H9 (cell line): Measurements from ENCODE around the gene STAP2. TPM values are rescaled to one million over a fixed set of nuclear protein-coding genes. Genes with fewer than 3 reads are reported as not detected.

ENCODE experiments used
- DNase-seq: peaks from one replicate; pipeline ENCODE4 v3.0.0-alpha.2; 2017
- H2AFZ ChIP-seq: one replicate; pipeline ENCODE4 v1.6.1; 2013; ENCODE audit warnings: mild to moderate bottlenecking, low read length, control low read depth, moderate library complexity
- H2AK5ac ChIP-seq: 2 replicates; pipeline ENCODE4 v1.6.1; 2013; ENCODE audit warnings: low read length, control low read depth, mixed read lengths; ENCODE audit not compliant: insufficient read length
- H2BK120ac ChIP-seq: one replicate; pipeline ENCODE4 v1.6.1; 2013; ENCODE audit warnings: low read depth, mild to moderate bottlenecking, low read length, control low read depth, inconsistent platforms; ENCODE audit not compliant: poor library complexity, severe bottlenecking
- H2BK12ac ChIP-seq: 2 replicates; pipeline ENCODE4 v1.6.1; 2013; ENCODE audit warnings: low read length, control low read depth, mixed read lengths, low read depth; ENCODE audit not compliant: insufficient read length
- H2BK15ac ChIP-seq: 2 replicates; pipeline ENCODE4 v1.6.1; 2013; ENCODE audit warnings: low read depth, low read length, control low read depth
- H2BK20ac ChIP-seq: one replicate; pipeline ENCODE4 v1.6.1; 2013; ENCODE audit warnings: low read depth, mild to moderate bottlenecking, low read length, control low read depth, inconsistent platforms; ENCODE audit not compliant: poor library complexity, severe bottlenecking
- H2BK5ac ChIP-seq: 2 replicates; pipeline ENCODE4 v1.6.1; 2013; ENCODE audit warnings: low read length, control low read depth, mixed read lengths; ENCODE audit not compliant: insufficient read length
- H3K14ac ChIP-seq: 2 replicates; pipeline ENCODE4 v1.6.1; 2013; ENCODE audit warnings: low read length, control low read depth; ENCODE audit not compliant: insufficient read depth
- H3K18ac ChIP-seq: 2 replicates; pipeline ENCODE4 v1.6.1; 2013; ENCODE audit warnings: low read depth, mild to moderate bottlenecking, mixed read lengths, low read length, control low read depth; ENCODE audit not compliant: insufficient read length
- H3K23ac ChIP-seq: 2 replicates; pipeline ENCODE4 v1.6.1; 2013; ENCODE audit warnings: low read length, control low read depth, mixed read lengths, low read depth; ENCODE audit not compliant: insufficient read length
- H3K23me2 ChIP-seq: 2 replicates; pipeline ENCODE4 v1.6.1; 2013; ENCODE audit warnings: low read depth, mild to moderate bottlenecking, mixed read lengths, low read length, control low read depth; ENCODE audit not compliant: insufficient read length, poor library complexity, severe bottlenecking
- H3K27ac ChIP-seq: 2 replicates; pipeline ENCODE4 v1.5.1; 2013; ENCODE audit warnings: low read length, control low read depth, mixed read lengths, low read depth; ENCODE audit not compliant: insufficient read length
- H3K27me3 ChIP-seq: 2 replicates; pipeline ENCODE4 v1.6.1; 2013; ENCODE audit warnings: low read length, control low read depth, inconsistent platforms; ENCODE audit not compliant: insufficient read depth
- H3K4ac ChIP-seq: 2 replicates; pipeline ENCODE4 v1.6.1; 2013; ENCODE audit warnings: low read depth, mild to moderate bottlenecking, control low read depth, inconsistent platforms, low read length, moderate library complexity
- H3K4me1 ChIP-seq: 2 replicates; pipeline ENCODE4 v1.6.1; 2013; ENCODE audit warnings: low read length, control low read depth, inconsistent platforms; ENCODE audit not compliant: insufficient read depth
- H3K4me2 ChIP-seq: 2 replicates; pipeline ENCODE4 v1.6.1; 2013; ENCODE audit warnings: low read length, control low read depth, mixed read lengths; ENCODE audit not compliant: insufficient read length, insufficient read depth
- H3K56ac ChIP-seq: 2 replicates; pipeline ENCODE4 v1.6.1; 2013; ENCODE audit warnings: low read depth, mild to moderate bottlenecking, mixed read lengths, low read length, control low read depth; ENCODE audit not compliant: insufficient read length
- H3K79me1 ChIP-seq: 2 replicates; pipeline ENCODE4 v1.6.1; 2013; ENCODE audit warnings: low read depth, mild to moderate bottlenecking, moderate library complexity, low read length, control low read depth, inconsistent platforms; ENCODE audit not compliant: insufficient read depth, poor library complexity, severe bottlenecking
- H3K79me2 ChIP-seq: 2 replicates; pipeline ENCODE4 v1.6.1; 2013; ENCODE audit warnings: low read length, control low read depth, inconsistent platforms; ENCODE audit not compliant: insufficient read depth
- H3K9ac ChIP-seq: 2 replicates; pipeline ENCODE4 v1.6.1; 2013; ENCODE audit warnings: low read length, control low read depth, mixed read lengths; ENCODE audit not compliant: insufficient read length; ENCODE audit errors: extremely low read depth
- H3K9me3 ChIP-seq: one replicate; pipeline ENCODE4 v1.6.1; 2013; ENCODE audit warnings: low read depth, low read length, inconsistent platforms; ENCODE audit not compliant: control insufficient read depth
- H3T11ph ChIP-seq: one replicate; pipeline ENCODE4 v1.6.1; 2013; ENCODE audit warnings: mild to moderate bottlenecking, low read length, control low read depth, inconsistent platforms
- H4K20me1 ChIP-seq: one replicate; pipeline ENCODE4 v1.6.1; 2013; ENCODE audit not compliant: control insufficient read depth, insufficient read length, insufficient read depth
- H4K5ac ChIP-seq: 2 replicates; pipeline ENCODE4 v1.6.1; 2013; ENCODE audit warnings: low read depth, mild to moderate bottlenecking, mixed read lengths, low read length, control low read depth; ENCODE audit not compliant: insufficient read length
- H4K8ac ChIP-seq: replicated peaks from 2 replicates; pipeline ENCODE4 v1.6.1; 2013; ENCODE audit warnings: low read length, control low read depth, mixed read lengths, low read depth; ENCODE audit not compliant: insufficient read length
- H4K91ac ChIP-seq: 2 replicates; pipeline ENCODE4 v1.6.1; 2013; ENCODE audit warnings: low read depth, mild to moderate bottlenecking, moderate library complexity, mixed read lengths, low read length, control low read depth; ENCODE audit not compliant: insufficient read length
- H3K27ac Mint-ChIP-seq, 3 experiments: 2 replicates in 2 of 3; 3 replicates in 1 of 3; pipeline ENCODE4 v1.8.0; 2020 to 2021; ENCODE audit warnings: mixed read lengths in 3 of 3, mild to moderate bottlenecking in 1 of 3, moderate library complexity in 1 of 3
- H3K27me3 Mint-ChIP-seq: 2 replicates; pipeline ENCODE4 v1.8.0; 2021; ENCODE audit warnings: low read depth, mild to moderate bottlenecking, moderate library complexity, mixed read lengths
- H3K36me3 Mint-ChIP-seq, 3 experiments: 2 replicates in 2 of 3; 3 replicates in 1 of 3; pipeline ENCODE4 v1.8.0; 2020 to 2021; ENCODE audit warnings: low read depth in 3 of 3, mixed read lengths in 3 of 3; ENCODE audit not compliant: insufficient read depth in 1 of 3
- H3K4me1 Mint-ChIP-seq, 2 experiments: 2 replicates each; pipeline ENCODE4 v1.8.0; 2020; ENCODE audit warnings: mixed read lengths in 2 of 2
- H3K4me3 Mint-ChIP-seq, 2 experiments: 2 replicates in 1 of 2; 3 replicates in 1 of 2; pipeline ENCODE4 v1.8.0; 2020 to 2021; ENCODE audit warnings: mild to moderate bottlenecking in 2 of 2, mixed read lengths in 2 of 2, moderate library complexity in 1 of 2
- H3K9me3 Mint-ChIP-seq, 2 experiments: 2 replicates in 1 of 2; 3 replicates in 1 of 2; pipeline ENCODE4 v1.8.0; 2020; ENCODE audit warnings: mild to moderate bottlenecking in 2 of 2, mixed read lengths in 2 of 2, moderate library complexity in 1 of 2
- WGBS: extraction: QIAGEN DNeasy Blood & Tissue Kit; methylation state at CpG from one replicate; pipeline ENCODE4 v1.1.7; 2013; ENCODE audit warnings: missing lambda C conversion rate, low lambda C conversion rate, mixed read lengths; ENCODE audit not compliant: insufficient read length; ENCODE audit errors: extremely low coverage; 5-methylcytosine and 5-hydroxymethylcytosine counted together
- total RNA-seq: library from RNA; stranded (reverse); gene quantifications from 2 replicates; pipeline ENCODE4 v1.2.1, GENCODE V29; 2021
- TF ChIP-seq, protein P1 (sequence below): fragments of 200-600 bp; sonication (generic); conservative IDR thresholded peaks from 3 replicates; pipeline ENCODE4 v1.8.0; 2021; ENCODE audit warnings: antibody characterized with exemption, mild to moderate bottlenecking

Gene STAP2
- total RNA-seq, 1 experiment from 2014 or later, result 20.2 TPM

DNA sequence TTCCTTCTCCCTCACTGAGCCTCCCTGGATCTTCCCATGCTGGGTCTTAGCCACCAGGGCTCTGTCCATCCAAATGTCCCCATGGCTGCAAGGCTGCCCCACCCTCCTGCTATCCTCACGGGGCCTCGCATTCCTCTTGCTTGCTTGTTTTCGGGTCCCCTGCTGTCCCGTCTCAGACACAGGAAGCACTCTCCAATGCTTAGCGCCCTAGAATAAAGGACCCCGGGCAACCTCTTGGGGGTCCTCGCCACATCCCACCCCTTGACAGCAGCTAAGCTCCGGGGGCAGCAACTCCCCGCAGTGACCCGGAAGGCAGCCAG is 38.0 kb upstream of the STAP2 start:
- Histone ChIP-seq H3K27me3 (no peaks in the 10 kb centered on the region), H4K20me1 (peaks cover 5% of the 10 kb centered on the region), H3K4me2 (no peak overlapping the region), H2BK20ac (no peak overlapping the region), H2AK5ac (no peak overlapping the region), H3K23me2 (no peaks in the 10 kb centered on the region), H3K23ac (no peak overlapping the region), H2BK5ac (no peak overlapping the region), H2BK12ac (no peak overlapping the region), H4K5ac (no peak overlapping the region), H4K8ac (no peak overlapping the region), H3K9ac (no peak overlapping the region), H2BK120ac (no peak overlapping the region), H4K91ac (no peak overlapping the region), H3K18ac (no peak overlapping the region), H3K4me1 (peaks cover 8% of the 10 kb centered on the region; the same call in 1 of the 2 replicates), H3K14ac (no peak overlapping the region; the same call in 1 of the 2 replicates), H3K27ac (no peak overlapping the region), H3K4ac (no peak overlapping the region), H3K79me2 (no peaks in the 10 kb centered on the region; the same call in 1 of the 2 replicates), H3T11ph (no peak overlapping the region), H2AFZ (no peak overlapping the region), H3K9me3 (no peaks in the 10 kb centered on the region), H3K56ac (no peak overlapping the region), H2BK15ac (no peak overlapping the region), H3K79me1 (peaks cover 7% of the 10 kb centered on the region)
- WGBS, result no CpG with 5 or more reads among the region's 10 CpGs
- 0 out of 5 replicates have a peak overlapping the region, but pooled peaks of 1 of the 2 experiments have one; percentile 3 for H3K4me3 Mint-ChIP-seq
- no peaks in the 10 kb centered on the region; a peak in 1 of 7 replicates for H3K36me3 Mint-ChIP-seq
- TF ChIP-seq, protein P1, sequence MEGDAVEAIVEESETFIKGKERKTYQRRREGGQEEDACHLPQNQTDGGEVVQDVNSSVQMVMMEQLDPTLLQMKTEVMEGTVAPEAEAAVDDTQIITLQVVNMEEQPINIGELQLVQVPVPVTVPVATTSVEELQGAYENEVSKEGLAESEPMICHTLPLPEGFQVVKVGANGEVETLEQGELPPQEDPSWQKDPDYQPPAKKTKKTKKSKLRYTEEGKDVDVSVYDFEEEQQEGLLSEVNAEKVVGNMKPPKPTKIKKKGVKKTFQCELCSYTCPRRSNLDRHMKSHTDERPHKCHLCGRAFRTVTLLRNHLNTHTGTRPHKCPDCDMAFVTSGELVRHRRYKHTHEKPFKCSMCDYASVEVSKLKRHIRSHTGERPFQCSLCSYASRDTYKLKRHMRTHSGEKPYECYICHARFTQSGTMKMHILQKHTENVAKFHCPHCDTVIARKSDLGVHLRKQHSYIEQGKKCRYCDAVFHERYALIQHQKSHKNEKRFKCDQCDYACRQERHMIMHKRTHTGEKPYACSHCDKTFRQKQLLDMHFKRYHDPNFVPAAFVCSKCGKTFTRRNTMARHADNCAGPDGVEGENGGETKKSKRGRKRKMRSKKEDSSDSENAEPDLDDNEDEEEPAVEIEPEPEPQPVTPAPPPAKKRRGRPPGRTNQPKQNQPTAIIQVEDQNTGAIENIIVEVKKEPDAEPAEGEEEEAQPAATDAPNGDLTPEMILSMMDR, result no peak
- DNase-seq, result no peak
- no peaks in the 10 kb centered on the region for H3K9me3 Mint-ChIP-seq
- H3K4me1 Mint-ChIP-seq, result peaks cover 38 to 48% of the 10 kb centered on the region in 2 experiments
- peak overlapping the region; percentile 53 to 96 (median 96); a peak in 6 of 7 replicates for H3K27ac Mint-ChIP-seq
- H3K27me3 Mint-ChIP-seq, result peaks cover 2% of the 10 kb centered on the region; the same call in 1 of the 2 replicates
